NCI-H2196 (cell line): ENCODE results near the gene ALOX12B.
A peak's percentile ranks its signal among the peaks of the same experiment; 100 is the strongest.
"Not testable (repeated sequence)": the region's sequence is repeated elsewhere in the genome, so short reads cannot be mapped to it uniquely, and the experiment has no call there.

ENCODE experiments used
- DNase-seq: peaks from one replicate; lab custom pipeline; 2025; ENCODE audit not compliant: unreplicated experiment; lab: John Stamatoyannopoulos, UW

The ALOX12B gene

DNA sequence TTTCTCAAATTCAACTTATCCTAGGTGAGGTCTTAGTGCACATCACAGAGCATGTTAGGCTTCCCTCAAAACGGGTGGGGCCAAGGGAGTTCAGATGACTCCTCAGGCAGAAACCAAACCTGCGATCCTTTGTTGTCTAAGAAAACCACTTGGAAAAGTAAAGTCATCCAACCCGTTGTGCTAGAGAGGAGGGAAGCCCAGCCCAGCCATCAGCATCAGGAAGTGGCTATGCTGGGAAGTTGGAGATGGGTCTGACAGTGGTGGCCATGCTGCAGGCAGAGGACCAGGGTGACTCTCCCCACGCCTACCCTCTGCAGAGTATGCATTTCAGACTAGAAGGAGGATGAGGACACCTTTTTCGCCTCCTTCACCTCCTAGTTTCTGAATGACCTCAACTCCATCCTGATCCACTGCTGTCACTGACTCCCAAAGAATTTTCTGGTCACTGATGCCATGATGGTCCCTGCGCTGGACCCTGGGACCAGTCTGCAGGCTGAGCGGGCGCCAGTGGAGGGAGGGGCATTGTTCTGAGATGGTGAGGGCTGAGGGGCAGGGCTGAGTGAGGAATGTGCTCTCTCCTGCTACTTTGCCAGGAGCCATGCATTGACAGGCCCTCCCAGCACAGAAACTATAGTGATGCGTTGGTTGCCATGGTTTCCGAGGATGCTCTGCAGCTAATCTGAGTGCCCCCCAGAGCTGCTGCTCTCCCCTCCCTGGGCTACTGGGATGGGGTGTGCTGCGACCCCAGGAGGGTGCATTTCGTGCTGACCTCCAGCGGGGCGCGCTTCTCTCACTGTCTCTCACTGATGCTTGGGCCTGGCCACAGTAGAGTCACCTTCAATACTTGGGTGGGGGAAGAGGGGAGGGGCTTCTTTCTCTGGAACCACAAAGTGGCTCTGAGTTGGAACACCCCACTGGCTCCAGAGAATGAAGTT lies 20.4 kb downstream of the ALOX12B start:
- DNase-seq: no peak

DNA sequence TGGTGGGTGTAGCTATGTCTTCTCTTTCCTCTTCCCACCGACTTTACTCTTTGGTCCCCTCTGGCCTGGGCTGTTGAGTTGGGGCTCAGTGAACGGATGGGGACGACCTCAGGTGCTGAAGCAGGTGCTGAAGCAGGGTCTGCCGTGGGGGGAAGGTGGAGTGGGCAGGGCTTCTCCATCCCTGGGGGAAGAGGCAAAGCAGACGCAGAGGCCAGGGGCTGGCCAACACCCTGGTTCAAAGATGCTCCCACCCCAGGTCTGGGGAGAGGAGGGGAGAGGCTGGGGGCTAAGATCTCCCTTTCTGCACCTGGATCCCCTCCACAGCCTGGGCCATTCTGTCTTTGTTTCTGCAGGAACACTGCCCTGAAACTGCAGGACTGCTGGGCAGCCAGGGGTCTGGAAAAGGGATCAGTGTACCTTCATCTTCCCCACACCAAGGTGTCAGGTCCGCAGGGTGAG lies 22.9 kb downstream of the ALOX12B start:
- no peak for DNase-seq

DNA sequence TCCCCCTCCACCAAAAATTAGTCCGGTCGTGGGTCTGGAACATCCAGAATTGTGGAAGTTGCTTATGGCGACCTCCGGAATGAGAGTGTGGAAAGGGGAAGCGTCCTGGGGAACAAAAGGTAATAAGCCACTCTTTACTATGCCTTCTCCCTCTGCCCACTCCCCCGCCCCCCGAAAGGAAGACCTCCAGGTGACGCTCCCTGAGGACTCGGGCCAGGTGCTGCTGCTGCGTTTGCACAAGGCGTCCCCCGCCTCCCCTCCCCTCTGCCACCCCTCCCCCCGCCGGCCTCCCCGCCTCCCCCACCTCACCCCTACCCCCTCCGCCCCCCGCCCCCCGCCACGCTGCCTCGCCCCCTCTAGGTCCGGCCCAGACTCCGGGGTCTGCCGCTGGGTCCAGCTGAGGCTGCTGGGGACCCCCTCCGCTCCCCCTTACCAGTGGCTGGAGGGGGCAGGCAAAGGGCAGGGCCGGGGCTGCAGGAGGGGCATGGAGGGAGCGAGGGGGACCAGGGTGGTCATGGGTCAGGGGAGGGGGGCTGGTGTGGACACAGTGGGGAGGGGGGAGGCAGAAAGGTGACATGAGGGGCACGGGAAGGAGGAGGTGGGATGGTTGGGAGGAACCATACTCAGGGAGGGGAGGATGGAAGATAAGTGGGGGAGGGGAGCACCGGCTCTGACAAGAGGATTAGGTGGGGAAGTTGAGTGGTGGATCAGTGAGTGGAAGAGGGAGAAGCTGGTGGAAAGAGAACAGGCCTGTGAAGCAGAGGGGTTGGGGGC lies 23.6 kb downstream of the ALOX12B start:
- no peak for DNase-seq

- DNase-seq: no peak
These were observed 24.6 kb downstream of the ALOX12B start for GRCh38 chr17:8062807-8063483.

DNA sequence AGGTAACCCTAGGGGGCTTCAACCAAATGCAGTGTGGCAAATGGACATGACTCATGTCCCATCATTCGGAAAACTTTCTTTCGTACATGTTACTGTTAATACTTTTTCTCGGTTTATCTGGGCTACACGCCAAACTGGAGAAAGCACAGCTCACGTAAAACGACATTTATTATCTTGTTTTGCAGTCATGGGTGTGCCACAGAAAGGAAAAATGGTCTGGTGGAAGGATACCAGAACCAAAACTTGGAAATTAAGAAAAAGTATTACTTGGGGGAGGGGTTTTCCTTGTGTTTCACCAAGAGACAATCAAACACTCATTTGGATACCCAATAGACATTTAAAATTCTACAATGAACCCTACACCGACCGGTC lies 25.1 kb downstream of the ALOX12B start:
- no peak for DNase-seq

GRCh38 chr17:8061851-8062250 lies 25.7 kb downstream of the ALOX12B start:
- not testable (repeated sequence) for DNase-seq

DNA sequence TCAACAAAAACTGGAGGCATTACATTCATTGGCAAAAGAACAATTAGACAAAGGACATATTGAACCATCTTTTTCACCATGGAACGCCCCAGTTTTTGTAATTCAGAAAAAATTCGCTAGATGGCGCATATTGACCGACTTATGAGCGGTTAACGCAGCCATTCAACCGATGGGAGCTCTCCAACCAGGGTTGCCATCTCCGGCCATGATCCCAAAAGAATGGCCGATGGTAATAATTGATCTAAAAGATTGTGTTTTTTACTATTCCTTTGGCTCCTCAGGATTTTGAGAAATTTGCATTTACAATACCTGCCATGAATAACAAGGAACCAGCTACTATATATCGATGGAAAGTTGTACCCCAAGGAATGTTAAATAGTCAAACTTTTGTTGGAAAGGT lies 27.2 kb downstream of the ALOX12B start:
- peak; percentile 76 for DNase-seq

DNA sequence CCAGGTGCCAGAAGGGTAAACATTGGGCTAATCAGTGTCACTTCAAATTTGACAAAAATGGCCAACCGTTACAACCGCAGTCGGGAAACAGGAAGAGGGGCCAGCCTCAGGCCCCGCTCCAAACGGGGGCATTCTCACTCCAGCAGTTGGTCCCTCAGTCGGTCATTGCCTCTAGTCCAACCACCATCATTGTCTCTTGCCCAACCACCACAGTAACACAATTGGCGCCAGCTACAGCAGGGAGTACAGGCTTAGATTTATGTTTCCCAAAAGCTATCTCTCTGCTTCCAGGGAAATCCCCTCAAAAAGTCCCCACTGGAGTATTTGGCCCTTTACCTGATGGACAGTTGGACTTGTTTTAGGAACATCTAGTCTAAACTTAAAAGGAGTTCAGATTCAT lies 28.4 kb downstream of the ALOX12B start:
- no peak for DNase-seq

GRCh38 chr17:8057691-8058114 lies 29.8 kb downstream of the ALOX12B start:
- peak; percentile 52 for DNase-seq

DNA sequence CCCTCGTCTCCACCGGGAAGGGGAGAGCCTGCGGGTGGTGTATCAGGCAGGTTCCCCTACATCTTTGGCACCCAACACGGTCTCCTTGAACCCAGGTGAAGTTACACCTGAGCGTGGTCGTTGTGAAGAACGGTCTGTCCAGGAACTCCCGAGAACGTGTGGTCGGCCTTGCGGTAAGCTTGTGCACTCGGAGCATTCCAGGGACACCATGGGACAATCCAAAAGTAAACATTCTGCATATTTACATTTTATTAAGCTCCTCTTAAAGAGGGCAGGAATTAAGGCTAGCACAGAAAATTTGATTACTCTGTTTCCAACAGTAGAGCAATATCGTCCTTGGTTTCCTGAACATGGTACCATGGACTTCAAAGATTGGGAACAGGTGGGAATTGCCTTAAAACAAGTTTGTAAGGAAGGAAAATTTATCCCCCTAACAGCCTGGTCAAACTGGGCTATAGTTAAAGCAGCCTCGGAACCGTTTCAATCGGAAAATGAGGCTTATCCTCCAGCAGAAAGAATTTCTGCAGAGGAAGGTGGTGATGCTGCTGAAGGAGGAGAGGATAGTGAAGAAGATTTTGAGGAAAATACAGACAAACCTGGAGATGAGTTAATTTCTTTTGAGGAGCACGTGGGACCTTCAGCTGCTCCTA lies 30.4 kb downstream of the ALOX12B start:
- DNase-seq: no peak

- DNase-seq: peak; percentile 6
These were observed 31.1 kb downstream of the ALOX12B start for GRCh38 chr17:8056232-8056975.

DNA sequence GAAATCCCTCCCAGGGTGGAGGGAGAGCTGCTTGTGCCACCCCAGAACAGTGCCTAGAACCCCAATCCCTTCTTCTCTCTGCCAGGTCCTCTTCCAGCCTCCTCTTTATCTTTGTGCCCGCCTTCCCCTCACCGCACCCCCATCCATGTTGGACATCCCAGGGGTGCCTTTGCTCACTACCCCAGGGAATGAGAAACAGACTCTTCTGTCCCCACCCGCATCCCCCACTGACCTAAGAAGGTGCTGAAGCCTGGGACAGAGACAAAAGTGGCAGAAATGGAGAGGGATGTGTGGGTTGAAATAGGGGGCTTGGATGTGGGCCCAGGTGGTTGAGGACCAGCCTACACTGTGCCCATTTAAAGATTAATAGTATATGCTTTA lies 31.7 kb downstream of the ALOX12B start:
- DNase-seq: no peak

- no peak for DNase-seq
These were observed 33.9 kb downstream of the ALOX12B start for GRCh38 chr17:8053600-8053999.

- DNase-seq: no peak
These were observed 35.0 kb downstream of the ALOX12B start for GRCh38 chr17:8052256-8053252.

DNA sequence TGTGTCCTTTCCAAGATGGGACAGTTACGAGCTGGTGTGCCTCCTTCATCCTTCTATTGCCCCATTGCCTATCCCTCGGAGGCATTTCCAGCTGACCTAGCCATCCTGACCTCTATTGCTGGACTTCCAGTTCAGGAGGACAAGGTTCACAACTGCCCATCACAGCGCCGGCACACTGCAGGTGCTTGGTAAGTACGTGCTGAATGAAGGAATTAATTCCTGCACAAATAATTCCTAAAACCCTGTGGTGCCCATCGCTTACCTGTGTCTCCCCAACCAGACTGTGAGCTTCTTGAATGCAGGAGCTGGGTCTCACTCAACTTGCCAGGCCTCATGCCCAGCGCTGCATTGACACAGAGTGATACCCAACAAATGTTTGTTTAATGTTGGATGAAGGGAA lies 35.7 kb downstream of the ALOX12B start:
- no peak for DNase-seq

DNA sequence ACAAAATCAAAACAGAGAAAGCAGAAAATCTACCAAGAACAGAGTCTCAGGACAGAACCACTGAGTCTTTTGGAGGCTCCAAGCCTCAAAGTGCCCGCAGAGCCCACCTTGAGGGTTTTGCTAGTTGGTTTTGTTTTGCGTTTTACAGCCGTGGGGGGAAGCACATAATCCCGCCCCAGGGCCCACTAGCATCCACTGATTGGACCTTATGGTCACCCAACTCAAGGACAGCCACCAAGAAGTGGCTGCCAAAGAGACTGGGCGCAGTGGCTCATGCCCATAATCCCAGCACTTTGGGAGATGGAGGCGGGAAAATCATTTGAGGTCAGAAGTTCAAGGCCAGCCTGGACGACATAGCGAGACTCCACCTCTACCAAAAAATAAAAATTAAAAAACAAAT lies 38.8 kb downstream of the ALOX12B start:
- DNase-seq: no peak

DNA sequence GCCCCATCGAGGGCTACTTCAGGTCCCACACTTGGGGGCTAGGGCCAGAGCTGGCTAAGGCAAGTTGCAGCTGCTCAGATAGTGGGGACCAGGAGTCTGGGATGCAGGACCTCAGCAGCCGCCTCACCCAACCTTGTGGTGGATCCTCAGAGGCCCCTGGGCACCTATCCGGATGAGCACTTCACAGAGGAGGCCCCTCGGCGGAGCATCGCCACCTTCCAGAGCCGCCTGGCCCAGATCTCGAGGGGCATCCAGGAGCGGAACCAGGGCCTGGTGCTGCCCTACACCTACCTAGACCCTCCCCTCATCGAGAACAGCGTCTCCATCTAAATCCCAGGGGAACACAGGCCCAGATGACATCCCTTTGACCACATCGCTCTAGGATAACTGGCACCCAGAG lies 39.3 kb downstream of the ALOX12B start:
- no peak for DNase-seq

DNA sequence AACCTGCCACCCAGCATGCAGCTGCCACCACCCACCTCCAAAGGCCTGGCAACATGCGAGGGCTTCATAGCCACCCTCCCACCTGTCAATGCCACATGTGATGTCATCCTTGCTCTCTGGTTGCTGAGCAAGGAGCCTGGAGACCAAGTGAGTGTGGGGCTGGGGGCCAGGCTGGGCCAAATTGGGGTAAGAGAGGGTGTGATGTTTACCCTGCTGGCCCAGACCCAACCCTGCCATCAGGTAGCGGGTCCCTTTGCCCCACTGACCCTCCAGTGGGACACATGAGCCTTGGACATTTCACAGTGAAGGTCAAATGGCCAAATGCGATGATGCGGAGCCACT lies 39.8 kb downstream of the ALOX12B start:
- no peak for DNase-seq
